ENCODE results near the gene ANO4. TPM values are rescaled to one million over a fixed set of nuclear protein-coding genes. Genes with fewer than 3 reads are reported as not detected.

ANO4 gene
- total RNA-seq, 1 experiment from 2014 or later: 5.7 TPM

- Histone ChIP-seq H2BK12ac (ENCODE audit: insufficient read length, low read depth, low read length) (no peak overlapping the region), H3K23ac (ENCODE audit: insufficient read length, low read depth, low read length) (no peak overlapping the region), H3K4ac (ENCODE audit: low read depth, low read length) (no peak overlapping the region), H3K79me1 (ENCODE audit: insufficient read depth, low read depth, low read length, poor library complexity, severe bottlenecking) (no peaks in the 10 kb centered on the region), H2BK15ac (ENCODE audit: low read depth, low read length) (no peak overlapping the region), H3K79me2 (ENCODE audit: insufficient read depth, low read length) (no peaks in the 10 kb centered on the region), H2AK5ac (ENCODE audit: insufficient read length, low read length) (no peak overlapping the region), H4K5ac (ENCODE audit: insufficient read length, low read depth, low read length) (no peak overlapping the region), H4K20me1 (ENCODE audit: control insufficient read depth, insufficient read depth, insufficient read length) (no peaks in the 10 kb centered on the region), H4K91ac (ENCODE audit: insufficient read length, low read depth, low read length) (no peak overlapping the region), H3K14ac (ENCODE audit: insufficient read depth, low read length) (no peak overlapping the region), H2BK20ac (ENCODE audit: low read depth, low read length, poor library complexity, severe bottlenecking) (no peak overlapping the region), H3K27me3 (ENCODE audit: insufficient read depth, low read length) (no peaks in the 10 kb centered on the region), H3K9ac (ENCODE audit: extremely low read depth, insufficient read length, low read length) (no peak overlapping the region), H2AFZ (ENCODE audit: low read length) (no peak overlapping the region), H3K4me2 (ENCODE audit: insufficient read depth, insufficient read length, low read length) (no peak overlapping the region), H3K18ac (ENCODE audit: insufficient read length, low read depth, low read length) (no peak overlapping the region), H3K9me3 (ENCODE audit: control insufficient read depth, low read depth, low read length) (no peaks in the 10 kb centered on the region), H3T11ph (ENCODE audit: low read length) (no peak overlapping the region), H3K56ac (ENCODE audit: insufficient read length, low read depth, low read length) (no peak overlapping the region), H3K27ac (ENCODE audit: insufficient read length, low read depth, low read length) (no peak overlapping the region), H3K4me1 (ENCODE audit: insufficient read depth, low read length) (no peaks in the 10 kb centered on the region), H4K8ac (replicated peaks; ENCODE audit: insufficient read length, low read depth, low read length) (no peak overlapping the region), H2BK5ac (ENCODE audit: insufficient read length, low read length) (no peak overlapping the region), H3K23me2 (ENCODE audit: insufficient read length, low read depth, low read length, poor library complexity, severe bottlenecking) (no peaks in the 10 kb centered on the region), H2BK120ac (ENCODE audit: low read depth, low read length, poor library complexity, severe bottlenecking) (no peak overlapping the region)
- H3K27ac Mint-ChIP-seq: no peak overlapping the region
- H3K27me3 Mint-ChIP-seq (ENCODE audit: low read depth): no peaks in the 10 kb centered on the region
- TF ChIP-seq CTCF (conservative IDR thresholded peaks at IDR 0.05): no peak
- 0 out of 4 replicates have a peak, but pooled peaks cover 0 to 3% of the 10 kb centered on the region in 2 experiments for H3K4me1 Mint-ChIP-seq
- H3K9me3 Mint-ChIP-seq: no peaks in the 10 kb centered on the region
- no peak overlapping the region for H3K4me3 Mint-ChIP-seq
- no CpG with 5 or more reads among the region's 5 CpGs for WGBS (ENCODE audit: extremely low coverage, insufficient read length, low lambda C conversion rate)
- no peak for DNase-seq
- no peaks in the 10 kb centered on the region for H3K36me3 Mint-ChIP-seq (ENCODE audit: insufficient read depth in 1 of 3, low read depth in 3 of 3)
Measured at GRCh38 chr12:100896192-100896591, 101.6 kb downstream of the ANO4 start.
